SU-DHL-6 (cell line): ENCODE measurements around the gene ST8SIA4.
A peak's percentile ranks its signal among the peaks of the same experiment; 100 is the strongest.

ENCODE experiments used
- H2AFZ ChIP-seq: fragments of 200-600 bp; sonication (generic); 2 replicates; pipeline ENCODE4 v1.6.1; 2014; ENCODE audit warnings: low read depth, mild to moderate bottlenecking, moderate library complexity, mixed read lengths, antibody characterized with exemption, low read length; ENCODE audit not compliant: severe bottlenecking
- H3F3A ChIP-seq: fragments of 200-600 bp; shearing (Covaris generic); 2 replicates; pipeline ENCODE4 v1.6.0; 2016; ENCODE audit warnings: antibody characterized with exemption, mild to moderate bottlenecking; ENCODE audit not compliant: insufficient read depth
- H3K27ac ChIP-seq: fragments of 200-600 bp; sonication (generic); 2 replicates; pipeline ENCODE4 v1.5.1; 2016; ENCODE audit warnings: low read depth, mild to moderate bottlenecking, low read length, moderate library complexity, mixed read lengths
- H3K27me3 ChIP-seq: fragments of 200-600 bp; sonication (generic), shearing (Covaris generic); 2 replicates; pipeline ENCODE4 v1.6.0; 2014; ENCODE audit warnings: mild to moderate bottlenecking, low read length
- H3K36me3 ChIP-seq: fragments of 200-600 bp; sonication (generic); 2 replicates; pipeline ENCODE4 v1.6.1; 2014; ENCODE audit warnings: mild to moderate bottlenecking, low read length, mixed read lengths
- H3K4me2 ChIP-seq: fragments of 300-600, 200-600 bp; shearing (Covaris generic), sonication (generic); 2 replicates; pipeline ENCODE4 v1.6.0; 2014; ENCODE audit warnings: low read length, low read depth, mild to moderate bottlenecking; ENCODE audit not compliant: poor library complexity, severe bottlenecking
- H3K4me3 ChIP-seq: fragments of 200-600 bp; sonication (generic); 2 replicates; pipeline ENCODE4 v1.5.1; 2014; ENCODE audit warnings: antibody characterized with exemption, low read length, mild to moderate bottlenecking, mixed read lengths; ENCODE audit not compliant: insufficient read depth, poor library complexity, severe bottlenecking
- H3K79me2 ChIP-seq: fragments of 200-600 bp; sonication (generic); 2 replicates; pipeline ENCODE4 v1.6.1; 2014; ENCODE audit warnings: mild to moderate bottlenecking, low read length, moderate library complexity; ENCODE audit not compliant: insufficient read depth
- H3K9ac ChIP-seq: fragments of 200-600 bp; sonication (generic); 2 replicates; pipeline ENCODE4 v1.7.0; 2014; ENCODE audit warnings: mild to moderate bottlenecking, low read length
- H3K9me2 ChIP-seq: fragments of 200-600 bp; sonication (generic); replicated peaks from 2 replicates; pipeline ENCODE4 v1.6.1; 2014; ENCODE audit warnings: low read length; ENCODE audit not compliant: insufficient read depth
- H3K9me3 ChIP-seq: fragments of 200-600 bp; sonication (generic); 2 replicates; pipeline ENCODE4 v1.6.1; 2014; ENCODE audit warnings: low read length, mixed read lengths; ENCODE audit not compliant: insufficient read depth
- H4K20me1 ChIP-seq: fragments of 200-600 bp; sonication (generic); 2 replicates; pipeline ENCODE4 v1.6.1; 2014; ENCODE audit warnings: low read depth, mild to moderate bottlenecking, antibody characterized with exemption, low read length, moderate library complexity, mixed read lengths
- EZH2phosphoT487 ChIP-seq: fragments of 200-600 bp; sonication (generic), shearing (Covaris generic); conservative IDR thresholded peaks from 2 replicates; pipeline ENCODE4 v1.6.1; 2018; ENCODE audit warnings: mild to moderate bottlenecking, antibody characterized with exemption, low read length, moderate library complexity, mixed read lengths
- TF ChIP-seq, protein P1 (sequence below): fragments of 200-600 bp; sonication (generic); IDR thresholded peaks from one replicate; pipeline ENCODE4 v1.5.1; 2017; ENCODE audit warnings: antibody characterized with exemption, mild to moderate bottlenecking, low read length, moderate library complexity; ENCODE audit not compliant: insufficient read depth, poor library complexity, severe bottlenecking

The ST8SIA4 gene

GRCh38 chr5:100780376-100780870, 122.7 kb downstream of the ST8SIA4 start:
- no peaks in the 10 kb centered on the region for H4K20me1 ChIP-seq
- no peaks in the 10 kb centered on the region for H3K9me3 ChIP-seq
- peak overlapping the region; percentile 77 for H3K4me2 ChIP-seq
- H3K9me2 ChIP-seq = no peaks in the 10 kb centered on the region
- no peaks in the 10 kb centered on the region for H3K27me3 ChIP-seq
- H3F3A ChIP-seq = peaks cover 45% of the 10 kb centered on the region
- TF ChIP-seq, protein P1, sequence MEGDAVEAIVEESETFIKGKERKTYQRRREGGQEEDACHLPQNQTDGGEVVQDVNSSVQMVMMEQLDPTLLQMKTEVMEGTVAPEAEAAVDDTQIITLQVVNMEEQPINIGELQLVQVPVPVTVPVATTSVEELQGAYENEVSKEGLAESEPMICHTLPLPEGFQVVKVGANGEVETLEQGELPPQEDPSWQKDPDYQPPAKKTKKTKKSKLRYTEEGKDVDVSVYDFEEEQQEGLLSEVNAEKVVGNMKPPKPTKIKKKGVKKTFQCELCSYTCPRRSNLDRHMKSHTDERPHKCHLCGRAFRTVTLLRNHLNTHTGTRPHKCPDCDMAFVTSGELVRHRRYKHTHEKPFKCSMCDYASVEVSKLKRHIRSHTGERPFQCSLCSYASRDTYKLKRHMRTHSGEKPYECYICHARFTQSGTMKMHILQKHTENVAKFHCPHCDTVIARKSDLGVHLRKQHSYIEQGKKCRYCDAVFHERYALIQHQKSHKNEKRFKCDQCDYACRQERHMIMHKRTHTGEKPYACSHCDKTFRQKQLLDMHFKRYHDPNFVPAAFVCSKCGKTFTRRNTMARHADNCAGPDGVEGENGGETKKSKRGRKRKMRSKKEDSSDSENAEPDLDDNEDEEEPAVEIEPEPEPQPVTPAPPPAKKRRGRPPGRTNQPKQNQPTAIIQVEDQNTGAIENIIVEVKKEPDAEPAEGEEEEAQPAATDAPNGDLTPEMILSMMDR = no peak
- TF ChIP-seq EZH2phosphoT487 = no peak
- peak overlapping the region; percentile 48 for H3K9ac ChIP-seq
- peak overlapping the region; percentile 97 for H3K27ac ChIP-seq
- H3K79me2 ChIP-seq = no peaks in the 10 kb centered on the region
- H2AFZ ChIP-seq = peak overlapping the region; percentile 37
- peak overlapping the region; percentile 29 for H3K4me3 ChIP-seq
- H3K36me3 ChIP-seq = no peaks in the 10 kb centered on the region

DNA sequence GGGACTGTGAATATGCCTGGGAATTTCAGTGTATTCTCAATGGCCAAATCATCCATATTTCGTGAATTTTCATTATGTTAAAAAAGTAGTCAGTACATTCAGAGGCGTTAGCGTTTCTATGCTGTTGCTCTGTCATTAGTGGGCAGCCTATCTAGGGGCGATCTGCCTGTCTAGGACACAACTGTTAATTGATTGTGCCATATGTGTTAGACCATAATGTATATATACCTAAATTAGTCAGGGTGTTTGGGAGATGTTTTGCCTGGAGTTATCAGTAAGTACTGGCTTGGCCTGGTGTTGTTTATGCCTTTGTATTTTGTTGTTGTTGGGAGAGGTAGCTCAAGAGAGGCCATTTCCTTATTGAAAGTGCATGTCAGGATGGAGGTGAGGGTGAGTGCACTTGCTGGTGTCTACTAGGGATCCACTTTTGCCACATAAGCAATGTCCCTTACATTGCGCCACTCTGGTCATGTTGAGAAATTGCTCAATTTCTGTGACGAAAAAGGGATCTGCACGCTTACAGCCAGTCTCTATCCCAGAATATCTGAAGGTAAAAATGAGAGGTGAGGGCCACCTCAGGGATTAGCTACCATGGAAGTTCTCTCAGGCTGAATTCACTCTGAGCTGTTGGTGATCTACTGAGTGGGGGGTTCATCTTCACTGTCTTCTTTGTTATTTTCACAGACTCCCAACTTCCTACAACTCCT, 123.3 kb downstream of the ST8SIA4 start:
- Histone ChIP-seq H3K27ac (peak overlapping the region; percentile 97), H3K79me2 (no peaks in the 10 kb centered on the region), H3K9ac (peak overlapping the region; percentile 48), H3F3A (peaks cover 46% of the 10 kb centered on the region), H4K20me1 (no peaks in the 10 kb centered on the region), H3K4me2 (peak overlapping the region; percentile 77), H3K9me2 (no peaks in the 10 kb centered on the region), H3K36me3 (no peaks in the 10 kb centered on the region), H3K4me3 (peak overlapping the region; percentile 29), H3K9me3 (no peaks in the 10 kb centered on the region), H2AFZ (peak overlapping the region; percentile 37), H3K27me3 (no peaks in the 10 kb centered on the region)
- TF ChIP-seq, protein P1 = no peak
- no peak for TF ChIP-seq EZH2phosphoT487

DNA sequence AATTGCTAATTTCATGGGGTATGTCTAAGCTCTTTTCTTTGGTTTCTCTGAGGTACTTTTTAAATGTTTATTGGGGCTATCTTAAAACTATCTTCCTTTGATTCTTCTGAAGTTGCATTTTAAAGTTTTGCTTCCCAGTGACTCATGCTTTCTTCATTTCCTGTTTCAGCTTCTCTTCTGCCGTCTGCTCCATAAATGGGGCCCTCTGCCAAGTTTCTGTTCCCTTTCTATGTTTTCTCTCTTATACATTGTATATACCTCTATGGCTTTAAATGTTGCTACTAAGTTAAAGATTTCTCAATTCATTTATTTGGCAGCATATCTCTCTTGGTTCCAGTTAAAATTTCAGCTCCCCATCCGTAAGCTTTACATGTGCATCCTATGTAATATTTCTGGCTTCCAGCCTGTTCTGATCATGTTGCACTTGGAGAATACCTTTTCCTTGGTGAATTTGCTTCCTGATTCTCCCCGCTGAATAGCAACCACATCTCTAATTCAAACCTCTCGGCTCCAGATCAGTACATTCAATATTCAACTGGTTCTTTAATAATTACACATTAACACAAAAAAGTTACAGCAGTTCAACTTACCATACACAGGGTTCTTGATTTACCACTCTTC, 125.3 kb downstream of the ST8SIA4 start:
- Histone ChIP-seq H4K20me1 (no peaks in the 10 kb centered on the region), H3K9me3 (no peaks in the 10 kb centered on the region), H3K27me3 (no peaks in the 10 kb centered on the region), H3K4me2 (peak overlapping the region; percentile 77), H3K9ac (peak overlapping the region; percentile 34), H3K79me2 (no peaks in the 10 kb centered on the region), H2AFZ (peak overlapping the region; percentile 45), H3F3A (peaks cover 46% of the 10 kb centered on the region), H3K9me2 (no peaks in the 10 kb centered on the region), H3K27ac (peak overlapping the region; percentile 97), H3K4me3 (peak overlapping the region; percentile 12), H3K36me3 (no peaks in the 10 kb centered on the region)
- TF ChIP-seq, protein P1 = no peak
- TF ChIP-seq EZH2phosphoT487 = no peak
